OCI-LY7 (cell line): Measurements from ENCODE around the gene LMX1B.
A peak's percentile ranks its signal among the peaks of the same experiment; 100 is the strongest.

ENCODE experiments used
- EZH2phosphoT487 ChIP-seq: fragments of 200-600 bp; sonication (generic); IDR thresholded peaks from 2 replicates; pipeline ENCODE4 v1.6.1; 2018; ENCODE audit warnings: low read depth, borderline replicate concordance, mild to moderate bottlenecking, mixed run types, antibody characterized with exemption, low read length, moderate library complexity, mixed read lengths
- TF ChIP-seq, protein P1 (sequence below): fragments of 200-600 bp; sonication (generic); conservative IDR thresholded peaks from 2 replicates; pipeline ENCODE4 v1.5.1; 2014; ENCODE audit warnings: mild to moderate bottlenecking, antibody characterized with exemption, low read length, moderate library complexity, mixed read lengths

DNA sequence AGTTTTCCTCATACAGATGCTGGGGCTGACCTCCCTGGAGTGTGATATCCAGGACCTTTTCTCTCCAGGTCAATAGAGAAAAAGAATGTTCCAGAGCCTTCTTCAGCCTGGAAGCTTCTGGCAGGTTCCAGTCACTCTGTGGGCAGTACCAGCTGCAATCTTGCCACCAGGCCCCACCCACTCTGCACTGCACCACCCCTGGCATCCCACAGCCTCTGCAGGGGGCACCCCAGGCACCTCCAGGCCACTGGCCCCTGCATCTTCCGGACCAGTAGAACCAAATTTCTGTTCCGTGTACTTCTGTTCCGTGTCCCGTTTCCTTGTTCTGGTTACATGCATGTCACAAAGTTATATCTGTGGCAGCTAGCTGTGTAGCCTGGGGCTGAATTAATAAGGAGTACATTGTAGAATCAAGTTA is 107.8 kb downstream of the LMX1B start:
- TF ChIP-seq, protein P1, sequence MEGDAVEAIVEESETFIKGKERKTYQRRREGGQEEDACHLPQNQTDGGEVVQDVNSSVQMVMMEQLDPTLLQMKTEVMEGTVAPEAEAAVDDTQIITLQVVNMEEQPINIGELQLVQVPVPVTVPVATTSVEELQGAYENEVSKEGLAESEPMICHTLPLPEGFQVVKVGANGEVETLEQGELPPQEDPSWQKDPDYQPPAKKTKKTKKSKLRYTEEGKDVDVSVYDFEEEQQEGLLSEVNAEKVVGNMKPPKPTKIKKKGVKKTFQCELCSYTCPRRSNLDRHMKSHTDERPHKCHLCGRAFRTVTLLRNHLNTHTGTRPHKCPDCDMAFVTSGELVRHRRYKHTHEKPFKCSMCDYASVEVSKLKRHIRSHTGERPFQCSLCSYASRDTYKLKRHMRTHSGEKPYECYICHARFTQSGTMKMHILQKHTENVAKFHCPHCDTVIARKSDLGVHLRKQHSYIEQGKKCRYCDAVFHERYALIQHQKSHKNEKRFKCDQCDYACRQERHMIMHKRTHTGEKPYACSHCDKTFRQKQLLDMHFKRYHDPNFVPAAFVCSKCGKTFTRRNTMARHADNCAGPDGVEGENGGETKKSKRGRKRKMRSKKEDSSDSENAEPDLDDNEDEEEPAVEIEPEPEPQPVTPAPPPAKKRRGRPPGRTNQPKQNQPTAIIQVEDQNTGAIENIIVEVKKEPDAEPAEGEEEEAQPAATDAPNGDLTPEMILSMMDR: 0 out of 2 replicates have a peak, but pooled peaks have one; percentile 11
- TF ChIP-seq EZH2phosphoT487: no peak
